C4-2B (cell line): ENCODE data around the gene NPLOC4.
"Not testable (repeated sequence)": the region's sequence is repeated elsewhere in the genome, so short reads cannot be mapped to it uniquely, and the experiment has no call there.

Source experiments
- CTCF ChIP-seq: fragments of 450-650 bp; conservative IDR thresholded peaks from 2 replicates; pipeline ENCODE4 v1.5.1; 2017; ENCODE audit warnings: mild to moderate bottlenecking
- ZFX ChIP-seq: fragments of 450-650 bp; IDR thresholded peaks from 2 replicates; pipeline ENCODE4 v1.6.1; 2017

- peak; percentile 88 for TF ChIP-seq CTCF
- TF ChIP-seq ZFX, result not testable (repeated sequence)
Measured at GRCh38 chr17:81675515-81676221, 38.8 kb upstream of the NPLOC4 start.
